Gastrocnemius medialis (tissue), 4 donors: Measurements from ENCODE around the gene KDM2B.

ENCODE experiments used
- CTCF ChIP-seq, 5 experiments: fragments of 450-650 bp in 3 of 5; fragments of 200-600 bp in 2 of 5; sonication (generic) in 2 of 5; IDR thresholded peaks in 4 of 5; conservative IDR thresholded peaks in 1 of 5; 1 replicate in 4 of 5; 2 replicates in 1 of 5; pipeline ENCODE4 v1.5.1; 2016 to 2019; ENCODE audit warnings: antibody characterized with exemption in 5 of 5, mild to moderate bottlenecking in 3 of 5, moderate library complexity in 3 of 5
- POLR2A ChIP-seq, 2 donors: fragments of 450-650 bp; IDR thresholded peaks; one replicate each; pipeline ENCODE4 v1.6.1; 2017; ENCODE audit warnings: antibody characterized with exemption in 2 of 2, mild to moderate bottlenecking in 2 of 2, moderate library complexity in 2 of 2

GRCh38 chr12:121503395-121503794, 77.4 kb downstream of the KDM2B start:
- TF ChIP-seq CTCF (IDR thresholded peaks at IDR 0.05 in 4 of 5, conservative IDR thresholded peaks at IDR 0.05 in 1 of 5) (no peak), POLR2A (IDR thresholded peaks at IDR 0.05) (no peak)
